Measurements from ENCODE around the gene DHX38.

- TF ChIP-seq CTCF (IDR thresholded peaks at IDR 0.05) (peak; percentile 2 to 23), POLR2AphosphoS5 (IDR thresholded peaks at IDR 0.05) (no peak), POLR2A (IDR thresholded peaks at IDR 0.05) (no peak), EP300 (IDR thresholded peaks at IDR 0.05) (no peak)
Measured at GRCh38 chr16:72066747-72067146, 26.9 kb upstream of the DHX38 start.

Data from suprapubic skin (tissue), 4 donors.